Activated T-cell treated with anti-CD3 and anti-CD28 coated beads, Interleukin-2, amount 50 U/mL, for 48 hours (primary cell): Measurements from ENCODE around the gene CXXC5.
A peak's percentile ranks its signal among the peaks of the same experiment; 100 is the strongest.

ENCODE experiments used
- DNase-seq, 2 experiments: peaks; one replicate each; pipeline ENCODE4 v3.0.0-alpha.2; 2020

CXXC5 gene

DNA sequence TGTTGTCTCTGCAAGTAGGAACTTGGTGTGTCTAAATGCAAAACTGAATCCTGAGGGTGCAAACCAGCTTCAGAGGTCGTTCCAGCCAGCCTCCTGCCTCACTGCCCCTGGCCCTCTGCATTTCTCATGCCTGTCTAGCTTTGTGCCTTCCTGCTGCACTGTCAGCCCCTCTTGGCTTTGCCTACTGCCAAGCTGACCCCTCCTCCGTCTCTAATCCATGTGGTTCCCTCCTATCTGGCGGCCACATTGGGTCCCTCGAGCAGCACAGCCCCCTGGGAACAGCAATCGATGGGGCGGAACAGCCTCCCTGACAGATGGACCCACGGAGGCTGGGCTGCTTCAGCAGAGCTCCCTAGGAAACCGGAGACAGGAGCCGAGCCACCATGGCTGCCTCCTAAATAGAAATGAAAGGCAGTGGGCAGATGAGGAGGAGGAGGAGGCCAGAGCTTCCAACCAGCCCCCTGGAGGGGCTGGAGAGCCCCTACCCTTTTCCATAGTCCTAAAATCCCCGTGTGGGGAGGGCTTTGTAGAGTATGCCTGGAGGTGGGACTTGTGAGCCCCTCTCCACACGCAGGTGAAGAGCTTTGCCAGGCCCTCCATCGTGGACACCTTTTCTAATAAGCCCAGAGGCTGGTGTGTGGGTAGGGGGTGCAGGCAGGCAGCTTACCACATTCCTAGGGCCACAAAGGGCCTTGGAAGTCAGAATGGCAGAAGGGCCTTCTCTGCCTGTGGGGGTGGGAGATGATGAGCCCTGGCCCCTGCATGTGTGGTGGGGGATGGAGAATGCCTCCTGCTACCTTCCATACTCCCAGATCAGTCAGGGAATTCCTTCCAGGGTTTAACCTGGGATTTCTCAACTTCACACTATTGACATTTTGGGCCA is 9.2 kb upstream of the CXXC5 start:
- no peak for DNase-seq

DNA sequence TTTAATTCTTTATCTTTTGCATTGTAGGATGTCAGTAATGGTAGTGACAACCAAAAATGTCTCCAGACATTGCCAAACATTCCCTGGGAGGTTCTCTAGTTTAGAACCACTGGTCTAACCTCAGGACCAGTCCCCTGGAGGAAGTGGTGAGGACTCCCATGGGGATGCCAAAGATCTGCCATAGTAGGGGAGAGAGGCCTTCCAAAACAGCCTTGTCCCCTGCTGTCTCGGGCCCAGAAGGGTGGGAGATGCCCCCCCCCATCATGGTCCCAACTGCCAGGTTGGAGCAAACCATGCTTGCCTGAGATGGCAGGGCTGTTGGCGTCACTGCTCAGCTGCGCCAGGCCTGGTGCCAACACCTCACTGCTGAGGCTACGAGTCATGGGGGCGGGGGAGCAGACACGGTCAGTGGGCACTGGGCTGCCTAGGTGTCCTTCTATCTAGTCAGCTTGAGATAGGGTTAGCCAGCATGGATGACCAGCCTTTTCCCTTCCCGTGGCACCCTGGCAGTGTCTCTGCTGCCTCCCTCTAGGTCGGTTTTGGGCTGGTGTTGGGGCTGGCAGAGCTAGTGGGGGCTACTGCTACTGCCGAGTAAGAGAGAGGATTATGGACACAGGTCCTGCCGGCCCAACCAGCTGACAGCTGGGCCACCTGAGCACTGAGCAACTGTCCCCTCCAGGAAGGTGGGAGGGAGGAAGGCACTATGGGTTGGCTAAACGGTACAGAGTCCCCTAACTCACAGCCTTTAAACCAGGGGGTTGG is 8.3 kb upstream of the CXXC5 start:
- DNase-seq, result no peak

DNA sequence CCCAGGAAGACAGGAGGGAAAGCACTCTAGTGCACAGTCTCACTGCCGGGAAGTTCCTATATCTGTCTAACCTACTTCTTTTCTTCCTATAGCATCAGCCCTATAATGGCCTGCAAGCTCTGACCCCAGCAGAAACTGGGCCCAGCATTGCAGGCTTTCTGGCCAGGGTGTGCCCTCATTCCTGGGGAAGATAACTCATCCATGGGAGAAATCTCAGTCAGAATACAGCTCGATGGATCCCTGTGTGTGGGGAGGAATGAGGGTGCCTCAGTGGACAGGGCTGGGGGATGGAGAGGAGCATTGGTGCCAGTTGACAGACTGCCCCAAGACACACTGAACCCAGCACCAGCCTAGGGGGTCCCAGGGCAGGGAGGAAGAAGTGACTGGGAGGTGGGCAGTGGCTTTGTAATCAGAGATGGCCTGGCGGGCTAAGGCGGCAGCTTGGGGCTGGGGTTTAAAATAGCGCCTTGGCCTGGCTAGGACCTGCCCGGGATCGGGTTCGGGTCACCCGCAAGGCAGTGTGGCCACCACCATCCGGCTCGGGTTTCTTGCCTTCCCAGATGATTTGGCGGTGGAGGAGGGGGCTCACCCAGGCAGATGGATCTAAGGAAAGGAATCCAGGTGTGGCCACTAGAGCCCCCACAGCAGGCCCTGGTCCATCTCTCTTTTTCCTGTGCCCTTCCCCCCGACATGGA is 7.6 kb upstream of the CXXC5 start:
- no peak for DNase-seq

DNA sequence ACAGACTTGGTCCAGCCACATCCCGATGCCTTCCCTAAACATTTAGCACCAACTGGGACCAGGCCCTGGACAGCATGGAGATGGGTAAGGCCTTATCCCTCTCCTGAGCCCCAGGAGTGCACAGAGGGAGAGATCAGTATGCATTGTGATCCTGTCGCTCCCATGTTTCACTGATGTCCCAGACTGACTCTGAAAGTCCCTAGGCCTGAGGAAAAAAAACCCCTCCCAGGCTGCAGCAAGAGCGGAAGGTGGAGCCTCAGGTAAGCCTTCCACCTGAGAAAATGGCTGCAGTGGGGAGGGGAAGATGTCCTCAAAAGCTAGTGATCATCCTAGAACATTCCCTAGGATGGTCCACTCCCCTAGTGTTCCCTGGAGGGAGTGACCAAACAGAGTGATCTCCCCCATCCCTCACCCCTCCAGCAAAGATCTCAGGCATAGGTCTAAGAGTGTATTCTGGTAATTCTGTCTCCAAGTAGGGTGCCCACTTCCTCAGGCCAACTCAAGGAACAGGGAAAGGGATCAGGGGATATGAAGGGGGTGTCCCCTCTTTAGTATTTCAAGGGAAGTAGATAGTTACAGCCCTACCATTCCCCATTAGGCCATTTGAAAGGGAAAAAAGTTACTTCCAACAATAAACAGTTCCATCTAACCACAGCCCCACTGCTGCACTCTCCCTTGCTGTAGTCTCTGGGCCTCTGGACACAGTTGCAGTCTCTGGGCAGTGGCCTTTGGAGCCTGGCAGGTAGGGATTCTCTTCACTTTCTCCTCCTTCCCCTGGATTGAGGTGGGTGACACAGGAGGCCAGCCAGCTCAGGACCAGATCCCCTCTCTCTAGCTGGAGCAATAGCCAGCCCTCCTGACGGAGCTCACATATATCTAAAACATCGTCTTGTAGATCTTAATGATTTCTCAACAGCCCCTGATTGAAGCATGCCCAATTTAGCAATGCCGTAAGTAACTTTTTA is 6.8 kb upstream of the CXXC5 start:
- no peak for DNase-seq

DNA sequence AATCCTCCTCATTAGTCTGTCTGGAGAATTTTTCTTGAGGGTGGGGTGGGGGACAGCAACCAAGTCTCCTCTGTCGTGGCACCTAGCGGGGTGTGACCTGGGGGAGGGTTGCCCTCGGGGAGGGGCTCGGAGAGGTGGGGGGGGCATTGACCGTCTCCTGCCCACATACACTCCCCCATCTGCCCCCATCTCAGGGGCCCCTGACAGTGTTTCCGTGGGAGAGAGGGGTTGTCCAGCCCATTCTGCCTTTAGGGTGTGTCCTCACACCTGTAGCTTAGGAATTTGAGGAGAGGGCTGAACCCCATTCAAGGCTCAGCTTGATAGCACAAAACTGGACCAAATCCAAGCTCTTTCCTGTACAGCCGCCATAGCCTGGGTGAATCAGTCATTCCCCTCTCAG is 5.9 kb upstream of the CXXC5 start:
- no peak for DNase-seq

DNA sequence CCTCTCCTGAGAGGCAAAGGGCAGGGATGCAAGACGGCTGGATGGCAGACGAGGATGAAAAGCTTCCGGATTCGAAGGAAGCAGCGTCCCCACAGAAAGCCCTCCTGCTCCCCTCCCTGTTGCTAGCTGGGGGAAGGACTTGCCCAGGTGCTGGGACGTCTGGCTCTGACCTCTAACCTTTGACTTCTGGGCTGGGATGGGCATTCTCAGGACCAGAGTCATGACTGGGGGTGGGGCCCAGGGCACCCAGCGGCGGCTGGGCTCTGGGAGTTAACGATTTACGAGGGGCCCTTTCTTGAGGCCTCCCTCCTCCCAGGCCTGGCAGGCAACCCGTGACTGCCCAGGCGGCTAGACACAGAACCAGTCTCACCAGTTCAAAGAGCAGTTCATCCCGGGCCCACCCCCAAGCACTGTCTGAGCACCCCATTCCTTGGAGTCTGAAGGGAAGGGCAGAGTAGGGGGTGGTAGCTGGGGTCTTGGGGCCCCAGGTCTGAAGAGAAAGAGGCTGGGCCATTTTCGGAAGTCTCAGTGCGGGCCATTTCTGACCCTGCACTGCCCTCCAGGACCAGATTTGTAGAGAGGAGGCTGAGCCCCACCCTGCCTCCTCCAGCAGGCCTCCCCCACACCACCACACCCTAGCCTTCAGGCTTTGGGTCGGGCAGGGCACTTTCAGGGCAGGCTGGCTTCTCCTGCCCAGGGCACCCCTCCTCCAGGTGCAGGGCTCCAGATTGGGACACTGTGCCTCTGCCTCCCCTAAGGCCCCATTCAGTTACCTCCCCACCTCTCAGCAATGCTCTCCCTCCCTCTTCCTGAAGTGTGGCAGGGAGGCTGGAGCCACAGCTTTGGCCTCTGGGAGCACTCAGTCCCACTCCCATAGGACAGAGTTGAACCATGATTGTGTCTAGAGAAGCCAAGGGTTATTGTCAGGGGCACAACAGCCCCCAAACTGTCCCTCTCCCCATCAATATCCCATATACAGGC is 5.0 kb upstream of the CXXC5 start:
- DNase-seq, result peak in 1 of 2 experiments; percentile 16

DNA sequence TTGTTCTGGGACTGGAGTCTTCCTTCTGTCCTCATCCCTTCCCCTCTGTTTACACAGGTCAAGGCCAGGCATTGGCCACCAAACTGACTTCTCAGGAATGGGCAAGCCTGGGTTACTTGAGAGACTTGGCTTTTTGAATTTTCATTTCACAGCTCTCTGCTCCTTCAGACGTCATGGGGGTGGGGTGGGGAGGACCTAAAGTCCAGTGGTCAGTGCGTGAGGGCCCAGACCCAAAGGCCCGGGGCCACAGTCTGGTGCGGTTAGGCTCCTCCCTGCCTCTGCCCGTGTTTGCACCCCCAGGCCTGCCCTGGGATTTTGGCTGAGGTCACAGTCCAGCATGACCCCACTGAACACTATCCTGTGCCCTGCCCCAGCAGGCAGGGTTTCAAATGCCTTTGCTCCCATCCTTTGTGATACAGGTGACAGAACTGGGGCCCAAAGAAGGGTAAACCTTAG is 4.1 kb upstream of the CXXC5 start:
- no peak for DNase-seq

DNA sequence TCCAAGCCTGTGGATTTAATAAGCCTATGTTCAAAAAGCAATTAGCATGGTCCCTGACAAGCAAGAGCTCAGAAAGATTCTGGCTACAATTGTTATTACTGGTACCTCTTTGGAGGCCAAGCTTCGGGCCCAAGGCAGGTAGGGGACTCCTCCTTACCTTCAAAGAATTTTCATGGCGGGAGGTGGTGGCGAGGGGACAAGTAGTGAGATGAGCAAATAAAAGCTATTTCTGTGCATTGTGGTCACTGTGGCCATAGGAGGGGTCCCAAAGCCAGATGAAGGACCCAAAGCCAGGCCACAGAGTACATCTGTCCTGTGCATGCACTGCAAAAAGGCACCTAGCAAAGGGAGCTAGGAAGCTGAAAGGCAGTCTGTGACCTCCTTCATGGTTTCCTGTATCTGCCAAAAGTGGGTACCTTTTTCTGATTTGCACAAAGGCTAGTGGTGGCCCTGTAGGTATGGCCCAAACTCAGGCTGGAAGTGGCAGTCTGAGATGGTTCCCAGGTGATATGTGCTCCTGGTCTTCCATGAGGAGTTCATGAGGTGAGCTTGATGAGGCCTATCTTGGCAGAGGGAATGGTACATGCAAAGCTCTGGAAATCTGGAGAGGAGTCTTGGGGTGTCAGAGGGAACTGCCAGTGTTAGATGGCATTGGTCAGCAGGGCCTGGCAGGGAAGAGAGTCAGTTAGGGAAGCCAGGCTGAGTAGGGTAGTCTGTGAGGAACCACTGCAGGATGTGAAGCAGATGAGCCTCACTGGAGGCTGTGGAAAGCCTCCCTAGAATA is 3.3 kb upstream of the CXXC5 start:
- no peak for DNase-seq

DNA sequence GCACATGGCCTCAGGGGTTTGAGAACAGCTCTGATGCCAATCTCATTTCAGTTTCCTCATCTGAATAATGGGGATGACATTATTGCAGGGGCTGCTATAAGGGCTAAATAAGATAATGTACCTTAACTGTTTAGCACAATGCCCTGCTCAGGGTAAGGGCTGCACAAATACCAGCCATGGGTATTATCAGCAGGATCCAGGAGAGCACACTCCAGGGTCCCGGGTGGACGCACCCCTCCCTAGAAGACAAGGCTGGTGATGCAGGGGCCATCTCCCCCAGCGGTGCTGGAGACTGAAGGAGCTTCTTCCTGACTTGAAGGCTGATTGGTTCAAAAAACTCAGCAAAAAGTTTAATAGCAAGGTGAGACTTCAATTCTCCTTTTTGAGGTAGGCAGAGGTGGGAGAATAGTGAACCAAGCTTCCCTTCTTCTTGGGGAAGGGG is 2.7 kb upstream of the CXXC5 start:
- no peak for DNase-seq

DNA sequence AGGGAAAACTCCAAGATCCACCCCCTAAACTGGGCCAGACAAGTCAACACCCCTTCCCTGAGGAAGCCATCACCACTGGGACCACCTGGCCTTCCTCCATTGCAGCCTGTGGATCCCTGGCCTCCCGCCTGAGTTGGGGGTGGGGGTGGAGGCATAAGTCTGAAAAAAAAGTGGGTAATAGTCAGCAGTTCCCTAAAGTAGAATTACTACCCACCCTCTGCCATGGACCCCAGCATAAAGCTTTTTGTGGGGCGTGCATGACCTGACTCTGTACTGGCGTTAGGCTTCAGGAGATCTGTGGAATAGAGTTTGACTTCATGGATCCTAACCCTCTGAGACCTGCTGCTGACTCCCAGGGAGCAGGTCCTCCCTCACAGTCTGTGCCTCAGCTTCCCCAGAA is 2.0 kb upstream of the CXXC5 start:
- no peak for DNase-seq

DNA sequence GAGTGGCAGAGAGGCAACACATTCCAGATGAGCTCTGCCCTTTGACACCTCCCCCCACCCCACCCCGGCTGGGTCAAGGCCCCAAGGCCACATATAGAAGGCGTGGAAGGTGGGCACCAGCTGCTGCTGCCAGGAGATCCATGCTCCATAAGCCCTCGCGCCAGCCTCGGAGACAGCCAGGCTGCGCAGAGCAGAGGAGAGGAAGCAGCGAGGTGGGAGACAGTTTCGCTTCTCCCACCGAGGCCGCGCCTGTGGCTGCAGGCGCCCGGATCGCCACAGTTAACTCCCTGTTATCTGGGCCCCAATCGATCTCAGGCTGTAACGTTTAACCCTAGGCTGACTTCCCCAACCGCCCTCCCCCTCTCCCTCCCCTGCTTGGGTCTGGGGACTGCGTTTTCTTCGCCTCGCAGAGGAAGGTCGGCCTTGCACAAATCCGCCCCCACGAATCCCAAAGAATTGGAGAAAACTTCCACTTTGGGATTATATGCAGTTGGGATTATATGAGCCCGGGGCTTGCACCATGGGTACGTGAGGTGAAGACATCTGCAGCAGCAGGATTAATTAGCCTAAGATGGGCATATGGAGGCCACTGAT is 1.1 kb upstream of the CXXC5 start:
- no peak for DNase-seq

DNA sequence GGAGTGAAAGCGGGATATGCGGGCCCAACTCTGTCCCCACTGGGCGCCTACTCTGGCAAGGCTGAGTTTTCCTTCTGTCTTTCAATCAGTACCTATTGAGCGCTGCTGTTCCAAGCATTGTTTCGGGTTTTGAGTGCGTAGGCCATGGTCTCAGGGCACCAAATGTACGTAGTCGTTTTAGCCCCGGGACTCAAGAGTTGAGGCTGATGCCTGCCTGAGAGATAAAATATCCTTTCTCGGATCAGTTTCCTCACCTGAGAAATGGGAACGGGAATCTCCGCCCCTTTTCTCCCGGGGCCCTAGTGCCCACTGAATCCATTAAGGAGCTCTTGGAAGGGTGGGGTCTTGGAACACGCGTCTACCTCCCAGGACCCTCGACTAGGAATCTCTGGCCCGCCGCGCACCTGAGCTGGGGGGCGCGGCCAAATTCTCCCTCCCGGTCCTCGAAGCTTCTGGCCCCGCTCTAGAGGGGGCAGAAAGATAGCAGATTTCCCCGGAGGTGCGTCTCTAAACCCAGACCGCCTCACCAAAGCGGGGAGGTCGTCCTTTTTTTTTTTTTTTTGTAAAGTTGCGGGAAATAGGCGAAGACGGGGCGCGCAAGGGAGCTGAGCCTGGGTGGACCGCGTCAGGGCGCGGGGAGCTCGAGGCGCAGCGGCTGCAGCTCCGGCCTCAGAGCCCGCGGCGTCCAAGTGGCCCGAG is 494 bp upstream of the CXXC5 start:
- no peak for DNase-seq

DNA sequence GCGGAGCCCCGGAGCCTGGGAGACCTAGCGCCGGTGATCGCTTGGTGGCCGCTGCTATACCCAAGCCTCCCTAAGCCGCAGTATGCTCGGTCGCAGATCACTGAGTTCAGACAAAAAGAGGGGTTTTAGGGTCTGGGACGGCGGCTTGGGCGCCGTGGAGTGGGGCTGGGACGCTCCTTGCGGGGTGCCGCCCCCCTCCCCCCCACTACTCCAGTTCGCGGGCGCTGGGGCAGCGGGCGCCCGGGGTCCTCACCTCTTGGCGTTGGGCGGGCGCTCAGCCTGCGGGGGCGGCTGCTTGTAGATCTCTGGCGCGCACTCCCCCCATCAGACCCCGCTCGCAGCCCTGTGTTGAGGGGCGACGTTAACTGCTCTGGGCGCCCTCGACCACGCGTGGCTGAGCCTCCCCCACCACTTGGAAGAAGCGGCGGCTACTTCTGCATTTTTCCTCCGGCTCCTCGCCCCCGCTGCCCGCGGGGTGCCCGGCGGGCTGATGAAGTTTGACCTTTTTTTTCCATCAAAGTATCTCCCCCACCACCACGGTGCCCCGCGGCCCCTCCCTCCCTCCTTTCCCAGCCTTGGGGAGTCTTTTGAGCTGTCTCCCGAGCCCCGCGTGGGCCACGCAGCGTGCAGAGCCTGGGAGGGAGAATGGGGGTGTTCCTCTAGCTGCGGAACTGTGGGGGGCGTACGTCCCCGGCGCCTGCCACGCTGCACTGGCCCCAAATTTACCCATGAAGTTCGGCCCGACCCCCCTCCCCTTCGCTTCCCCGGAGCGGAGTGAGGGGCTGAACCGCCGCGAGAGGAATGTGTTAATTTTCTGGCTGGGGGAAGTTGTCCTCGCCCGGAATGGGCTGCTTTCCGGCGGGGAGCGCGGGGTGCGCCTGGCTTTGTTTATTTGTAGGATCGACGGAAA is 1.2 kb downstream of the CXXC5 start:
- peak; percentile 57 to 59 for DNase-seq

DNA sequence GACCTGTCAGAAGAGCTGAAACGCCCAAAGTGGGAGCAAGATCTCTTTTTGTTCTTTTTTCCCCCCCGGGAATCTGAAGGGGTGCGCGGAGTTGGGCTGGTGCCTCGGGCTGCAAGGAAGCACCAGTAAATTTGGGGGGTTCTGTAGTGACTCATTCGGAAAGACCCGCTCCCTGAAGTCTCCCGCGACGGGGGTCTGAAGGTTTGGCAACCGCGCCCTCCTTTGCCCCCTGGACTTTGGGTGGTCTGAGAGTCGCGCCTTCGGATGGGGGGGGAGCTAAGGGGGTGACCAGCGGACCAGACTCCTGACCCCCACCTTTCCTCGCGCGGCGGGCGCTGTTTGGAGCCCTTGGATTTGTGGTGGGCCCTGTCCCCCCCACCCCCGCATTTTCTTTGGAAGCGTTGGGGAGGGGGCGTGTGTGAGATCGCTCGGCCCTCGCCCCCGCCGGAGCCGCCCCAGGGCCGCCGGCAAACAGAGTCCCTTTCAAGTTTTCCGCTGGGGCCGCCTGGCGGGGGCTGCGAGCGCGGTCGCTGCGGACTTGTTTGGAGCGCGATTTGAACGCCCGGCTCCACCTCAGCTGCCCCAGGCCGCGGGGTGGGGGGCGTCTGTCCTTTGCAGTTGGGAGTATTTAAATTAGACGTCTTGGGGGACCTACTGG is 2.0 kb downstream of the CXXC5 start:
- DNase-seq, result no peak

DNA sequence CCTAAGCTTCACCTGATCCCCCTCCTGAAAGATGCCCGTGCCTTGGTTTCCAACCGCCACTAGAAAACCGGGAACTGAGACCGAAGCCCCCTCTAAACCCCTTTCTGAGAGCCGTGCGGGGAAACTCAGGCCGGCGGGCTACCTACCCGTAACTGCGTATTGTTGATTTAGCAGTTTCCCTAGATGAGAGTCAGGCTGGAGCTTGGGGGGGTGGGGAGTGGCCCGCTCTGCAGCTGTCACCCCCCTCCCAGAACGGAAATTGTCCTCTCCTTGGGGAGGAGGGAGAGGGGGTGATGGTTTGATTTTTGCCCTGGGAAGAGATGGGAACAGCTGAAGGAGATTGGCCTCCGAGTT is 2.5 kb downstream of the CXXC5 start:
- no peak for DNase-seq

DNA sequence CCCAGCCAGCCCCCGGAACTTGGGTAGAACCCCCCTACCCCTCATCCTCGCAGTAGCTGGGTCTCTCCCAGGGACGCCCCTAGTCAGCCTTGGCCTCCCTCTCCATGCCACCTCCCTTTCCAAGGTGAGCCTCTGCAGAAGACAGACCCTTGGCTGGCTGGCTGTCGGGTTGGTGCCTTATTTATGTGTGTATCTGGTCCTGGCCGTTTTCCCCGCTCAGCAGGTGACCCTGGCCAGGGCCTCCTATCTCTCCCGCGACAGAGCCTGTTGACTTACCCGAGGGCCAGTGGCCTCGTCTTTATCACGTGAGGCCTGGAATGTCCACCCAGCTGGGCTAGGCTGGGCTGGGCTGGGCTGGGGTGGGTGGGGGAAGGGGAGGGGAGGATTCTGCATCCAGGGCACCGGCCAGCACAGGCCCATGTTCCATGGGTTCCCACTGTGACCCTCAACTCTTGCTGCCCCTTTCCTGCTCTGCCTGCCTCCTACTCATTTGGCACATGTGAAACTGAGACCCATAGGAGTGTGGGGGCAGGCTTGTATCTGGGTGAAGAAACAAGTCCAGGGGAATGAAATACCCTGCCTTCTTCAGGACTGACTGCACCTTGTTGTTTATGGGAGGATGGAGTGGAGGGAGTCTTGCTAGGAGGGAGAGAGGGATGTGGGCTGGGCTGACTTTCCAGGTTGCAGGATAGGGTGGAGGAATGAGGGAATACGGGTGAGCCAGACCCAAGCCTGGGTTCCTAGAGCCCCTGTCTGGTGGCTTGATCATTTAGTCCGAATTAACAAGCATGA is 3.1 kb downstream of the CXXC5 start:
- DNase-seq, result no peak
